Measurements from ENCODE around the gene KMT5B. TPM values are rescaled to one million over a fixed set of nuclear protein-coding genes. Genes with fewer than 3 reads are reported as not detected.

KMT5B gene
- total RNA-seq, 1 donor from 2014 or later, result 24.3 TPM

DNA sequence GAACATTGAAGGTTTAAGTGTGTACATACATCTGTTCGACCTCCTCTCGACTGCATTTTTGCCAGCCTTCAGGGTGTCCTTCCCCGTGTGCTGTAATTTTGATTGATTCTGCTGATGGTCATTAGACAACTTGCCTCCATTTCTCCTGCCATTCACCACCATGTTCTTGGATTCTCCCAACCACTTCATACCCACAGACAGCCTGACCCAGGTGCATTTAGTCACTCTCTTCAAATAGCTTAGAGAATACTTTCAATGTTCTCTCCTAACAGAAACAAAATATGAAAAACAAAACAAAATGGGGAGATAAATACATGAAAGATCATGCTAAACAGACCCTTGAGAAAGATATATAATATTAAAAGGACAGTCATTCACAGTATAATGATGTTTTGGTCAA lies 23.2 kb downstream of the KMT5B start:
- Histone ChIP-seq H3K4me1 (peaks cover 59% of the 10 kb centered on the region), H3K9me3 (replicated peaks) (no peaks in the 10 kb centered on the region), H3K27me3 (ENCODE audit: low read depth) (no peaks in the 10 kb centered on the region), H3K27ac (replicated peaks) (no peak overlapping the region), H3K36me3 (peaks cover 20% of the 10 kb centered on the region), H3K4me3 (no peak overlapping the region)
- no peak for DNase-seq
- TF ChIP-seq, protein P1, sequence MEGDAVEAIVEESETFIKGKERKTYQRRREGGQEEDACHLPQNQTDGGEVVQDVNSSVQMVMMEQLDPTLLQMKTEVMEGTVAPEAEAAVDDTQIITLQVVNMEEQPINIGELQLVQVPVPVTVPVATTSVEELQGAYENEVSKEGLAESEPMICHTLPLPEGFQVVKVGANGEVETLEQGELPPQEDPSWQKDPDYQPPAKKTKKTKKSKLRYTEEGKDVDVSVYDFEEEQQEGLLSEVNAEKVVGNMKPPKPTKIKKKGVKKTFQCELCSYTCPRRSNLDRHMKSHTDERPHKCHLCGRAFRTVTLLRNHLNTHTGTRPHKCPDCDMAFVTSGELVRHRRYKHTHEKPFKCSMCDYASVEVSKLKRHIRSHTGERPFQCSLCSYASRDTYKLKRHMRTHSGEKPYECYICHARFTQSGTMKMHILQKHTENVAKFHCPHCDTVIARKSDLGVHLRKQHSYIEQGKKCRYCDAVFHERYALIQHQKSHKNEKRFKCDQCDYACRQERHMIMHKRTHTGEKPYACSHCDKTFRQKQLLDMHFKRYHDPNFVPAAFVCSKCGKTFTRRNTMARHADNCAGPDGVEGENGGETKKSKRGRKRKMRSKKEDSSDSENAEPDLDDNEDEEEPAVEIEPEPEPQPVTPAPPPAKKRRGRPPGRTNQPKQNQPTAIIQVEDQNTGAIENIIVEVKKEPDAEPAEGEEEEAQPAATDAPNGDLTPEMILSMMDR (IDR thresholded peaks at IDR 0.05; ENCODE audit: borderline replicate concordance), result no peak
- intact Hi-C loops (cut with micrococcal nuclease), result no loop called here

DNA sequence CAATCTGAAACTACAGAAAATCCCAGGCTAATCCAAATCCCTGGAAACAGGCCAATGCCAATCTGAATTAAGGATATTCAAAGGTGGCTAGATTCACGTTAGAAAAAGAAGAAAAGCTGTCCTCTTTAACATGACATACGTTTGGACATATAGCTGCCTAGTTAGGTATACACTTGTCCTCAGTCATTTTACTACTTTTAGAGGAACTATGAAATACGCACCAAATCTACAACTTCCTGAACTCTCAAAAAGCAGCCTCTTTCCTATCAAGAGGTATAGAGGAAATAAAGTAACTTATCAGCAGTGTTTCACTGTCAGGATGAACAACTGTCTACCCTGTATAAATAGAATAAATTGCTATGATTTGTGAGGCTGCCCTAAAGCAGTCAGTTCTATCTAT lies 24.0 kb downstream of the KMT5B start:
- Histone ChIP-seq H3K9me3 (replicated peaks) (no peaks in the 10 kb centered on the region), H3K36me3 (peaks cover 29% of the 10 kb centered on the region), H3K4me1 (peaks cover 52% of the 10 kb centered on the region), H3K4me3 (no peak overlapping the region), H3K27me3 (ENCODE audit: low read depth) (no peaks in the 10 kb centered on the region), H3K27ac (replicated peaks) (no peak overlapping the region)
- no peak for DNase-seq
- intact Hi-C loops (cut with micrococcal nuclease), result no loop called here
- TF ChIP-seq, protein P1 (IDR thresholded peaks at IDR 0.05; ENCODE audit: borderline replicate concordance), result no peak

DNA sequence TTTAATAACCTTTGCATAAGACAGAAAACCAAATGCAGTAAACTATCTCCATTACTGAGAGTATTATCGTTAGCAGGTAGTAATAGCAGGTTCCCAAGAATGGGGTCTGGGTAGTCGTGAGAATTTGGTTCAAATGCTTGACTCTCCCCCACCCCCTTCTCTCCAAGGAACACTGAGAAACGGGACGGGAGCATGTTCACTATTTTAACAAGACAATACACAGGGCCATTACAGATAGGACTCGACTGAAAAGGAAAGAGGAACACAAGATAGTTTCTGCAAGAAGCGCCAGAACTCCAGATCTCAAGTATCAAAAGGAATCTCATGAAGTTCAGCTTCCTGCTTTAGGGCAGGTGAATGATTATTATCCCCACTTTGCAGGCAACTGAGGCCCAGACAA lies 27.0 kb downstream of the KMT5B start:
- intact Hi-C loops (cut with micrococcal nuclease), result no loop called here
- Histone ChIP-seq H3K36me3 (peaks cover 57% of the 10 kb centered on the region), H3K4me3 (no peak overlapping the region), H3K27ac (replicated peaks) (no peak overlapping the region), H3K9me3 (replicated peaks) (no peaks in the 10 kb centered on the region), H3K4me1 (peaks cover 21% of the 10 kb centered on the region), H3K27me3 (ENCODE audit: low read depth) (no peaks in the 10 kb centered on the region)
- TF ChIP-seq, protein P1 (IDR thresholded peaks at IDR 0.05; ENCODE audit: borderline replicate concordance), result no peak
- no peak for DNase-seq

DNA sequence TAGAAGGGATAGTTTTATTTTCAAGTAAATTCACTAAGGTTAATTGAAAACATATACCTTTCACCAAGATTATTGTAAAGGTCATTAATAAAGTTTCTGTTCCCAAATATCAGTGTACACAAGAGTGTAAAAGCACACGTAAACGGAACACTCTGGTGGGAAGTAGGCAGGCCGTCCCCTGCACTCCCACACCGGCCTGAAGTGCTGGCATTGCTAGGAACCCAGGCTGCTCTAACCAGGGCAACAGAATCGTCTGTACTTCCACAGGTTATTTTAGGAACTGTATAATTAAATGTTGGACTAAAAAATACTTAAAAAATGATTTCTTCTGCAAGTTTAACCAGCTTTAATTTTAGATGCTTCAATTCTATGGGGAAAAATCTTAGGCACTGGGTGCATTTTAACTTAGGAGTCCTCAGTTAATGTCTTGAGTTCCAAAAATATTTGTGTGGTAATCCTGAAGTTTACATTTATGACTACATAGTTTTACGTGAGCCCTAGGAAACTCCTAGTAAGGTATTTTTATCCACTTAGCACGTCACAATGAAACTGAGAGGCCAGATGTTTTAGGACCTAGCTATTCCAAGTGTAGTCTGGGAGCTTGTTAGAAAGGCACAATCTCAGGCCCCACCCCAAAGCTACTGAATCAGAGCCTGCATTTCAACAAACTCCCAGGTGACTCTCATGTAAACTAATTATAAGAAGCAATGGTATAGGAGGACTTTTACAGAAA lies 31.2 kb downstream of the KMT5B start:
- Histone ChIP-seq H3K36me3 (peaks cover 92% of the 10 kb centered on the region), H3K4me1 (no peaks in the 10 kb centered on the region), H3K27me3 (ENCODE audit: low read depth) (no peaks in the 10 kb centered on the region), H3K9me3 (replicated peaks) (no peaks in the 10 kb centered on the region), H3K27ac (replicated peaks) (no peak overlapping the region), H3K4me3 (no peak overlapping the region)
- TF ChIP-seq, protein P1 (IDR thresholded peaks at IDR 0.05; ENCODE audit: borderline replicate concordance), result no peak
- DNase-seq, result no peak
- intact Hi-C loops (cut with micrococcal nuclease), result no loop called here

DNA sequence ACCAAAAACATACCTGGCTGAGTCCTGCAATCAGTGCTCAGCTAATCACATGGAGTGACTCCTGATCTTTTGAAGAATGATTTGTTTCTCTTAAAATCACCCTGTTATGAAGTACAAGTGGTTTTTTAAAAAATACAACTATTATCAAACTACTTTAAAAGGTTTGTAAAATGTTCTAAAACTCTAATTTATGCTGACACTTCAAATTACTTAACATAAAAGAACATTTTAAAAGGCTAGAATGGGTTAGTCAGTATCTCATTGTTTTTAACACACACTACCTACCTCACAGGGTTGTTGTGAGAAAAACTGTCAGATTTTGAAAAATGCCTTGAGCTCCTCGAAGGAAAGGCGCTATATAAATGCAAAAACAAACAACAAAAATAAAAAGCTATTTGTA lies 33.2 kb downstream of the KMT5B start:
- Histone ChIP-seq H3K4me3 (no peak overlapping the region), H3K4me1 (no peaks in the 10 kb centered on the region), H3K27ac (replicated peaks) (no peak overlapping the region), H3K9me3 (replicated peaks) (no peaks in the 10 kb centered on the region), H3K27me3 (ENCODE audit: low read depth) (no peaks in the 10 kb centered on the region), H3K36me3 (peaks cover 96% of the 10 kb centered on the region)
- intact Hi-C loops (cut with micrococcal nuclease), result no loop called here
- DNase-seq, result no peak
- TF ChIP-seq, protein P1 (IDR thresholded peaks at IDR 0.05; ENCODE audit: borderline replicate concordance), result no peak
